ENCODE results near the gene CCDC97. TPM values are rescaled to one million over a fixed set of nuclear protein-coding genes. Genes with fewer than 3 reads are reported as not detected.
A peak's percentile ranks its signal among the peaks of the same experiment; 100 is the strongest.

The CCDC97 gene
- total and polyA plus RNA-seq, 2 experiments from 2014 or later = 15.1 to 24.4 TPM

- H3K4me3 ChIP-seq = peak within 1 kb of the TSS; percentile 80
- no peaks in the 10 kb centered on the region for H3K9me3 ChIP-seq (ENCODE audit: low read depth)
- H2AFZ ChIP-seq = peak within 1 kb of the TSS; percentile 73
- H3K27ac ChIP-seq = peak within 1 kb of the TSS; percentile 65
- peaks cover 35% of the 10 kb centered on the region for H3K79me2 ChIP-seq
- TF ChIP-seq EZH2phosphoT487 (IDR thresholded peaks at IDR 0.05; ENCODE audit: low read depth, severe bottlenecking, unreplicated experiment) (no peak), CTCF (IDR thresholded peaks at IDR 0.05; ENCODE audit: poor library complexity) (peak; percentile 94)
- H3K27me3 ChIP-seq = peaks cover 5% of the 10 kb centered on the region
- peaks cover 10% of the 10 kb centered on the region for H4K20me1 ChIP-seq (ENCODE audit: insufficient read depth, poor library complexity, severe bottlenecking)
- DNase-seq (ENCODE audit: low spot score) = peak; percentile 92
- peaks cover 6% of the 10 kb centered on the region for H3K4me1 ChIP-seq (ENCODE audit: insufficient read depth)
- no peaks in the 10 kb centered on the region for H3K36me3 ChIP-seq (replicated peaks; ENCODE audit: insufficient read depth, low read depth)
- H3K4me2 ChIP-seq = peak within 1 kb of the TSS; percentile 89
- no peaks in the 10 kb centered on the region for H3K9me2 ChIP-seq (replicated peaks; ENCODE audit: insufficient read depth)
- WGBS (ENCODE audit: low lambda C conversion rate, missing lambda C conversion rate) = 2% methylated on average over 25 of the region's 78 CpGs
Measured at GRCh38 chr19:41353466-41354342, 43.7 kb downstream of the CCDC97 start, which contains the start of gene TGFB1. Gene TGFB1, minus strand, starts transcription at chr19:41353922. Its CDS starts 878 bp downstream, at chr19:41353044.

GRCh38 chr19:41354343-41354953, 44.5 kb downstream of the CCDC97 start:
- no peaks in the 10 kb centered on the region for H3K9me2 ChIP-seq (replicated peaks; ENCODE audit: insufficient read depth)
- peak overlapping the region; percentile 65 for H3K27ac ChIP-seq
- peaks cover 30% of the 10 kb centered on the region for H3K79me2 ChIP-seq
- H3K4me1 ChIP-seq (ENCODE audit: insufficient read depth) = peaks cover 6% of the 10 kb centered on the region
- 90% methylated on average over 23 of the region's 23 CpGs for WGBS (ENCODE audit: low lambda C conversion rate, missing lambda C conversion rate)
- peak overlapping the region; percentile 80 for H3K4me3 ChIP-seq
- no peaks in the 10 kb centered on the region for H3K36me3 ChIP-seq (replicated peaks; ENCODE audit: insufficient read depth, low read depth)
- DNase-seq (ENCODE audit: low spot score) = no peak
- H3K4me2 ChIP-seq = peak overlapping the region; percentile 89
- no peaks in the 10 kb centered on the region for H3K9me3 ChIP-seq (ENCODE audit: low read depth)
- H4K20me1 ChIP-seq (ENCODE audit: insufficient read depth, poor library complexity, severe bottlenecking) = peaks cover 10% of the 10 kb centered on the region
- peaks cover 5% of the 10 kb centered on the region for H3K27me3 ChIP-seq
- TF ChIP-seq EZH2 (IDR thresholded peaks at IDR 0.05; ENCODE audit: borderline replicate concordance) (no peak), EZH2phosphoT487 (IDR thresholded peaks at IDR 0.05; ENCODE audit: low read depth, severe bottlenecking, unreplicated experiment) (no peak), CTCF (IDR thresholded peaks at IDR 0.05; ENCODE audit: poor library complexity) (no peak)
- peak overlapping the region; percentile 73 for H2AFZ ChIP-seq

DNA sequence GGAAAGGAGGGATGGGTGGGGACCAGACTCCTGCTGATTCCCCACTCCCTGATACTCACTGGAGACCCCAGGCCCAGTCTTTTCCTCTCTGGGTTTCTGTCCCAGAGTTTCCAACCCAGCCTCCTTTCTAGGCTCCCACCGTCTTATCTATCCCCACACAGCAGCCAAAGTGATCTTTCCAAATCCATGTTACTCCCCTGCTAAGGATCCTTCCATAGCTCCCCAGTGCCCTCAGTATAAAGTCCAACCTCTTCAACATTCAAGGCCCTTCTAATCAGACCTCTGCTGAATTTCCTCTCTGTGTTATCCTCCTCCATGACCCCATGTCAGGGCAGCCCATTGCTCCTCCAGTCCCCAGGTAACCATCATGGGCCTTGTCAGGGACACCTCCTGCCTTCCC, 45.1 kb downstream of the CCDC97 start:
- Histone ChIP-seq H3K9me3 (ENCODE audit: low read depth) (no peaks in the 10 kb centered on the region), H3K27me3 (peaks cover 5% of the 10 kb centered on the region), H4K20me1 (ENCODE audit: insufficient read depth, poor library complexity, severe bottlenecking) (peaks cover 10% of the 10 kb centered on the region), H3K4me2 (no peak overlapping the region), H3K4me1 (ENCODE audit: insufficient read depth) (peaks cover 6% of the 10 kb centered on the region), H3K9me2 (replicated peaks; ENCODE audit: insufficient read depth) (no peaks in the 10 kb centered on the region), H3K27ac (no peak overlapping the region), H3K79me2 (peaks cover 25% of the 10 kb centered on the region), H3K36me3 (replicated peaks; ENCODE audit: insufficient read depth, low read depth) (no peaks in the 10 kb centered on the region), H2AFZ (no peak overlapping the region), H3K4me3 (no peak overlapping the region)
- TF ChIP-seq CTCF (IDR thresholded peaks at IDR 0.05; ENCODE audit: poor library complexity) (no peak), EZH2 (IDR thresholded peaks at IDR 0.05; ENCODE audit: borderline replicate concordance) (no peak), EZH2phosphoT487 (IDR thresholded peaks at IDR 0.05; ENCODE audit: low read depth, severe bottlenecking, unreplicated experiment) (no peak)
- DNase-seq (ENCODE audit: low spot score) = no peak
- 75% methylated on average over 1 of the region's 1 CpG for WGBS (ENCODE audit: low lambda C conversion rate, missing lambda C conversion rate)

Measured in hepatocyte (in vitro differentiated cells).